ENCODE results near the gene LCE1E.

LCE1E gene

DNA sequence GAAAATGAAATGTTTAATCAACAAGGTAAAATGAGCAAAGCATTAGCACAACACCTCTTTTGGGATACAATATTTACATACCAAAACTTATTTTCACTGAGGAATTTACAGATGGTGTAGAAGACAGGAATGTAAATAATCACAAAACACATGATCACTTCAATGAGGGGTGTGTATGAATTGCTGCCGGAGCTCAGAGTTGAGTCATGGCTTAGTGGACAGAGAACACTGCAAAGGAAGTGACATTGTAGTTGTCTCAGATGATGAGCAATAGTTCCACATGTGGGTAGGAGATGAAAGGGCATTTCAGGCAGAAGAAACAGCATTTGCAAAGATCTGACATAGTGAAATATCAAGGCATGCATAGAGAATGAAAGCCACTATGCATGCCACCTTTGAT, 33.8 kb upstream of the LCE1E start:
- no peaks in the 10 kb centered on the region for H3K36me3 ChIP-seq (replicated peaks; ENCODE audit: low read depth, low read length)
- peaks cover 60% of the 10 kb centered on the region for H3K27me3 ChIP-seq (ENCODE audit: low read depth, low read length)
- H3K4me3 ChIP-seq (ENCODE audit: low read length), result no peak overlapping the region
- no peaks in the 10 kb centered on the region for H3K9me3 ChIP-seq (ENCODE audit: insufficient read depth, low read length)
- no peak overlapping the region for H3K9ac ChIP-seq (ENCODE audit: low read length)
- no peak overlapping the region for H3K4me2 ChIP-seq (ENCODE audit: low read length)
- TF ChIP-seq, protein P1, sequence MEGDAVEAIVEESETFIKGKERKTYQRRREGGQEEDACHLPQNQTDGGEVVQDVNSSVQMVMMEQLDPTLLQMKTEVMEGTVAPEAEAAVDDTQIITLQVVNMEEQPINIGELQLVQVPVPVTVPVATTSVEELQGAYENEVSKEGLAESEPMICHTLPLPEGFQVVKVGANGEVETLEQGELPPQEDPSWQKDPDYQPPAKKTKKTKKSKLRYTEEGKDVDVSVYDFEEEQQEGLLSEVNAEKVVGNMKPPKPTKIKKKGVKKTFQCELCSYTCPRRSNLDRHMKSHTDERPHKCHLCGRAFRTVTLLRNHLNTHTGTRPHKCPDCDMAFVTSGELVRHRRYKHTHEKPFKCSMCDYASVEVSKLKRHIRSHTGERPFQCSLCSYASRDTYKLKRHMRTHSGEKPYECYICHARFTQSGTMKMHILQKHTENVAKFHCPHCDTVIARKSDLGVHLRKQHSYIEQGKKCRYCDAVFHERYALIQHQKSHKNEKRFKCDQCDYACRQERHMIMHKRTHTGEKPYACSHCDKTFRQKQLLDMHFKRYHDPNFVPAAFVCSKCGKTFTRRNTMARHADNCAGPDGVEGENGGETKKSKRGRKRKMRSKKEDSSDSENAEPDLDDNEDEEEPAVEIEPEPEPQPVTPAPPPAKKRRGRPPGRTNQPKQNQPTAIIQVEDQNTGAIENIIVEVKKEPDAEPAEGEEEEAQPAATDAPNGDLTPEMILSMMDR (IDR thresholded peaks at IDR 0.05; ENCODE audit: low read depth, low read length), result no peak
- no peak for TF ChIP-seq EZH2phosphoT487 (IDR thresholded peaks at IDR 0.05; ENCODE audit: low read depth)
- no peaks in the 10 kb centered on the region for H4K20me1 ChIP-seq (ENCODE audit: insufficient read depth, low read length)
- no peak overlapping the region for H2AFZ ChIP-seq (ENCODE audit: low read depth, low read length)
- no peaks in the 10 kb centered on the region for H3K4me1 ChIP-seq (ENCODE audit: low read length)
- H3K27ac ChIP-seq (ENCODE audit: low read length), result no peak overlapping the region
- no peaks in the 10 kb centered on the region for H3K79me2 ChIP-seq (ENCODE audit: low read length)

DNA sequence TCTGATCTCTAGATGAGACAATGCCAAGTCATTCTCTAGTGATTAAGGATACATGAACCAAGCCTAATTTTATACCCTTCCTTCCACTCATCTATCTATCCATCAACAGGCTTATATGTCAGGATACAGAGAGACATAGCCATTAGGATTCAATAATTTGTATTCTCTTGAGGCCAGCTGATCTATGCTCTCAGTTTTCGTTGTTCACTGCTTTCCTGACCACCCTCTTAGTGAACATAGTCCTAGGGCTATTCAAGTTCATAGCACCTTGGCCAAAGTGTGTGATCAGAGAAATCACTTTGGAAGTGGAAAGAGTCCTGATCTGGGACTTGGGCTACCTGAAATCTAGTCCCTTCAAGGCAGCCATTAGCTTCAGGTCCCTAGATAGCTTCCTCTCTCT, 32.5 kb upstream of the LCE1E start:
- H3K36me3 ChIP-seq (replicated peaks; ENCODE audit: low read depth, low read length), result no peaks in the 10 kb centered on the region
- no peak overlapping the region for H3K4me3 ChIP-seq (ENCODE audit: low read length)
- no peak overlapping the region for H3K4me2 ChIP-seq (ENCODE audit: low read length)
- TF ChIP-seq EZH2phosphoT487 (IDR thresholded peaks at IDR 0.05; ENCODE audit: low read depth), result no peak
- TF ChIP-seq, protein P1 (IDR thresholded peaks at IDR 0.05; ENCODE audit: low read depth, low read length), result no peak
- H4K20me1 ChIP-seq (ENCODE audit: insufficient read depth, low read length), result no peaks in the 10 kb centered on the region
- H2AFZ ChIP-seq (ENCODE audit: low read depth, low read length), result no peak overlapping the region
- H3K4me1 ChIP-seq (ENCODE audit: low read length), result no peaks in the 10 kb centered on the region
- no peaks in the 10 kb centered on the region for H3K79me2 ChIP-seq (ENCODE audit: low read length)
- no peak overlapping the region for H3K27ac ChIP-seq (ENCODE audit: low read length)
- H3K9me3 ChIP-seq (ENCODE audit: insufficient read depth, low read length), result no peaks in the 10 kb centered on the region
- peaks cover 56% of the 10 kb centered on the region for H3K27me3 ChIP-seq (ENCODE audit: low read depth, low read length)
- H3K9ac ChIP-seq (ENCODE audit: low read length), result no peak overlapping the region

DNA sequence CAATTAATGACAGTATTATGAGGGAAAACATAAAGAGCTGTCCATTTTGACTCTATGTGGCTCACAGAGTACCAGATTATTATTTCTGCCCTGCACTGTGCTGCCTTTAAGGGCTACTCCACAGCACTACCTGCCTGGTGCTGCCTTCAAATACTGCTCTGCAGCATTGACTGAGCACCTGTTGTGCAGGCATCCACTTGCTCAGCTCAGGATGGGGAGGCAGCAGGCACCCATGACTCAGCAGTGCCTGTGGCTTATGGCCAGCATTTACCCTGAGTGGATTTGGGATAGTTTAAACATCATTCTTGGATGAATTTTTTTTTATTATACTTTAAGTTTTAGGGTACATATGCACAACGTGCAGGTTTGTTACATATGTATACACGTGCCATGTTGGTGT, 29.2 kb upstream of the LCE1E start:
- Histone ChIP-seq H3K4me1 (ENCODE audit: low read length) (no peaks in the 10 kb centered on the region), H3K27me3 (ENCODE audit: low read depth, low read length) (peaks cover 41% of the 10 kb centered on the region), H3K4me3 (ENCODE audit: low read length) (no peak overlapping the region), H4K20me1 (ENCODE audit: insufficient read depth, low read length) (no peaks in the 10 kb centered on the region), H3K27ac (ENCODE audit: low read length) (no peak overlapping the region), H3K9ac (ENCODE audit: low read length) (no peak overlapping the region), H3K36me3 (replicated peaks; ENCODE audit: low read depth, low read length) (no peaks in the 10 kb centered on the region), H3K79me2 (ENCODE audit: low read length) (no peaks in the 10 kb centered on the region), H3K4me2 (ENCODE audit: low read length) (no peak overlapping the region), H2AFZ (ENCODE audit: low read depth, low read length) (no peak overlapping the region), H3K9me3 (ENCODE audit: insufficient read depth, low read length) (no peaks in the 10 kb centered on the region)
- TF ChIP-seq, protein P1 (IDR thresholded peaks at IDR 0.05; ENCODE audit: low read depth, low read length), result no peak
- no peak for TF ChIP-seq EZH2phosphoT487 (IDR thresholded peaks at IDR 0.05; ENCODE audit: low read depth)

DNA sequence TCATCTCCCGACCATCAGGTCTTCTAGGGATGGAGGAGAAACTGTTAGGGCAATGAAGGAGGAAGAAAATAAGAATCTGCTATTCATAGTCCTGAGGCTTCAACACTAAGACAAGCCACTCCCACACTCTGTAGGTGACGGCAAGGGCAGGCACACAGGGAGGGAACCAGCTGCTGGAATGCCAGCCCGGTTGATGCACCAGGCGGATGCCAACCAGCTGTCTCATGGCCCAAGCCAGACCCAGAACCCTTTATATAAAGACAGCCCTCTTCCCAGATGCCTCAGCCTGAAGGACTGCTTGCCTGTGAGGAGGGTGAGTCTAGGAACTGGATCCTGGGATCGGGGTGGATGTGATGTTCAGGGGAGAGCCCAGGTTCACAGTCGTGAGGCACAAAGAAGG, 28.3 kb upstream of the LCE1E start, which contains the start of gene KPRP:
TSS of gene KPRP (plus strand) at position 279 of the 400 bp plus-strand sequence. CDS start 1,564 bp downstream, outside the sequence.
- H3K9me3 ChIP-seq (ENCODE audit: insufficient read depth, low read length), result no peaks in the 10 kb centered on the region
- H3K4me3 ChIP-seq (ENCODE audit: low read length), result no peak within 1 kb of the TSS
- no peaks in the 10 kb centered on the region for H3K79me2 ChIP-seq (ENCODE audit: low read length)
- no peaks in the 10 kb centered on the region for H4K20me1 ChIP-seq (ENCODE audit: insufficient read depth, low read length)
- H3K4me2 ChIP-seq (ENCODE audit: low read length), result no peak within 1 kb of the TSS
- H3K9ac ChIP-seq (ENCODE audit: low read length), result no peak within 1 kb of the TSS
- TF ChIP-seq, protein P1 (IDR thresholded peaks at IDR 0.05; ENCODE audit: low read depth, low read length), result no peak
- no peak for TF ChIP-seq EZH2phosphoT487 (IDR thresholded peaks at IDR 0.05; ENCODE audit: low read depth)
- no peak within 1 kb of the TSS for H3K27ac ChIP-seq (ENCODE audit: low read length)
- peaks cover 38% of the 10 kb centered on the region for H3K27me3 ChIP-seq (ENCODE audit: low read depth, low read length)
- H2AFZ ChIP-seq (ENCODE audit: low read depth, low read length), result no peak within 1 kb of the TSS
- H3K36me3 ChIP-seq (replicated peaks; ENCODE audit: low read depth, low read length), result no peaks in the 10 kb centered on the region
- no peaks in the 10 kb centered on the region for H3K4me1 ChIP-seq (ENCODE audit: low read length)

Measured in OCI-LY3 (cell line).